K562 (cell line): ENCODE results near the gene ANO10. TPM values are rescaled to one million over a fixed set of nuclear protein-coding genes. Genes with fewer than 3 reads are reported as not detected.

Experiments used
- ATF1 ChIP-seq, 2 experiments: fragments of 450-650 bp in 1 of 2; IDR thresholded peaks; 2 replicates each; pipeline ENCODE4 v1.6.1; 2016; ENCODE audit warnings: missing compliant biosample characterization in 1 of 2, missing genetic modification characterization in 1 of 2
- CBX1 ChIP-seq: sonication (generic); IDR thresholded peaks from 2 replicates; pipeline ENCODE4 v1.6.1; 2016; ENCODE audit warnings: antibody characterized with exemption, low read depth, mild to moderate bottlenecking
- CBX3 ChIP-seq, 2 experiments: IDR thresholded peaks; 1 replicate in 1 of 2; 2 replicates in 1 of 2; pipeline ENCODE4 v1.6.1; 2012; ENCODE audit warnings: inconsistent platforms in 2 of 2, low read length in 2 of 2, borderline replicate concordance in 1 of 2, control low read depth in 1 of 2
- CC2D1A ChIP-seq: fragments of 450-650 bp; IDR thresholded peaks from 2 replicates; pipeline ENCODE4 v1.6.1; 2017; ENCODE audit warnings: mild to moderate bottlenecking
- DEAF1 ChIP-seq: fragments of 450-650 bp; formaldehyde crosslinking; IDR thresholded peaks from 2 replicates; pipeline ENCODE4 v1.4.0; 2020; ENCODE audit warnings: mild to moderate bottlenecking, moderate library complexity
- ELF1 ChIP-seq: fragments of 200-800 bp; sonication (Bioruptor generic); IDR thresholded peaks from 2 replicates; pipeline ENCODE4 v1.6.1; 2016; ENCODE audit warnings: missing genetic modification characterization, missing compliant biosample characterization
- ETV1 ChIP-seq: fragments of 450-650 bp; conservative IDR thresholded peaks from 2 replicates; pipeline ENCODE4 v1.6.1; 2016; ENCODE audit warnings: missing genetic modification characterization, control low read depth, low read depth, missing compliant biosample characterization
- GABPA ChIP-seq: fragments of 200-800 bp; sonication (Bioruptor generic); conservative IDR thresholded peaks from 2 replicates; pipeline ENCODE4 v1.6.1; 2016; ENCODE audit warnings: low read depth, missing genetic modification characterization, missing compliant biosample characterization
- GABPB1 ChIP-seq: sonication (generic); formaldehyde crosslinking; IDR thresholded peaks from 2 replicates; pipeline ENCODE4 v1.8.0; 2022; ENCODE audit warnings: mild to moderate bottlenecking, missing genetic modification reagents
- LEF1 ChIP-seq: fragments of 450-650 bp; IDR thresholded peaks from 2 replicates; pipeline ENCODE4 v1.6.1; 2016; ENCODE audit warnings: mild to moderate bottlenecking
- MGA ChIP-seq: fragments of 450-650 bp; IDR thresholded peaks from 2 replicates; pipeline ENCODE4 v1.6.1; 2016; ENCODE audit warnings: mild to moderate bottlenecking, moderate library complexity
- SAFB2 ChIP-seq: fragments of 200-400 bp; formaldehyde crosslinking; IDR thresholded peaks from 2 replicates; pipeline ENCODE4 v1.6.1; 2018; ENCODE audit warnings: borderline replicate concordance, low read length, low read depth, moderate library complexity; ENCODE audit not compliant: severe bottlenecking
- ZNF395 ChIP-seq: fragments of 200-800 bp; sonication (Bioruptor generic); IDR thresholded peaks from 2 replicates; pipeline ENCODE4 v1.6.1; 2017; ENCODE audit warnings: missing genetic modification characterization, missing compliant biosample characterization
- ZNF696 ChIP-seq: fragments of 250-450 bp; sonication (Bioruptor Pico); conservative IDR thresholded peaks from 2 replicates; pipeline ENCODE4 v1.4.0; 2020; ENCODE audit warnings: mild to moderate bottlenecking, moderate library complexity
- polyA plus RNA-seq, 8 experiments: library from polyadenylated mRNA; depleted of rRNA in 4 of 8; stranded (reverse) in 5 of 8; unstranded in 3 of 8; fragments of >200 nt; fragmentation: Nextera tagmentation in 2 of 8; fragmentation: Illumina TruSeq in 1 of 8; extraction: Ambion mirVana in 2 of 8; extraction: Trizol in 1 of 8; gene quantifications; 2 replicates each; pipeline versions ENCODE4 v1.2.1 to v1.2.3, GENCODE V29; 2011 to 2014; ENCODE audit warnings: inconsistent platforms in 1 of 8, missing spikeins in 1 of 8
- total RNA-seq, 7 experiments: library from RNA; depleted of rRNA in 6 of 7; stranded (reverse); fragments of >200 nt in 6 of 7; fragmentation: Illumina TruSeq in 2 of 7; extraction: Trizol in 2 of 7; gene quantifications; 2 replicates each; pipeline versions ENCODE4 v1.2.1 to v1.2.3, GENCODE V29; 2011 to 2021; ENCODE audit warnings: low replicate concordance in 1 of 7

Gene ANO10
- total and polyA plus RNA-seq, 9 of the 15 experiments (the other 6 are each of a cell fraction or from before 2014, with no cell fraction given): 6.4 to 46.0 (median 32.3) TPM

DNA sequence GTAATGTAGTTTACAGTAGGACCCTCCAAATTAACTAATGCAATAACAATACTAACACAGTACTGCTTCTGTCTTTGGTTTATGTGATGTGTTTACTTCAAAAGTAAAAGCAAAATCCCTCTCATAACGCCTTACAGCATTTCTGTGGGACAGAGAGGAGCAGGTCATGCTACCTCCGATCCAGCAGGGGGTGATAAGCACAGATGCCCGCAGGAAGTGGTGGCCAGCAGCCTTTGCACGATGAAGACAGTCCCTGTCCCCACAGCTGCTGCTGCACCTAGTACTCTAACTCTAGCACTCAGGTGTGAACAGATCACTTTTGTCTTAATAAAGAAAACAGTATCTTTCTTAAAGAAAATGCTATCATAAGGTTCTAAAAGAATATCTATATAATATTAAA is 38.3 kb downstream of the ANO10 start (continued):
- TF ChIP-seq GABPA (tag) (peak; percentile 65), SAFB2 (no peak), ZNF395 (CRISPR knock-in tag) (no peak), ATF1 (CRISPR knock-in tag; IDR thresholded peaks at IDR 0.05) (no peak), ATF1 (tag; IDR thresholded peaks at IDR 0.05) (no peak), LEF1 (no peak), MGA (no peak), CBX1 (peak; percentile 59; the same call in 1 of the 2 replicates), ETV1 (tag) (peak; percentile 31; the same call in 1 of the 2 replicates), CC2D1A (peak; percentile 90), ZNF696 (CRISPR knock-in tag) (no peak), DEAF1 (CRISPR knock-in tag) (no peak), CBX3 (IDR thresholded peaks at IDR 0.05; ENCODE audit: borderline replicate concordance in 1 of 2, low read length in 2 of 2) (peak in 1 of 2 experiments; percentile 86; a peak in 2 of 3 replicates), GABPB1 (CRISPR knock-in tag) (peak; percentile 58; the same call in 1 of the 2 replicates), ELF1 (tag) (peak; percentile 21; the same call in 1 of the 2 replicates)
